ENCODE results near the gene CDC37L1.

- TF ChIP-seq CTCF (optimal IDR thresholded peaks at IDR 0.05 in 1 of 3, IDR thresholded peaks at IDR 0.05 in 1 of 3, conservative IDR thresholded peaks at IDR 0.05 in 1 of 3; ENCODE audit: extremely low read depth in 1 of 3, insufficient read depth in 2 of 3, low read length in 3 of 3) (no peak), EZH2 (IDR thresholded peaks at IDR 0.05; ENCODE audit: low read length) (no peak)
These were observed 36.8 kb downstream of the CDC37L1 start for GRCh38 chr9:4716163-4716562.
